Measurements from ENCODE around the gene TXLNA. TPM values are rescaled to one million over a fixed set of nuclear protein-coding genes. Genes with fewer than 3 reads are reported as not detected.

TXLNA gene
- total RNA-seq, 2 donors from 2014 or later, result 22.9 to 24.6 TPM

DNA sequence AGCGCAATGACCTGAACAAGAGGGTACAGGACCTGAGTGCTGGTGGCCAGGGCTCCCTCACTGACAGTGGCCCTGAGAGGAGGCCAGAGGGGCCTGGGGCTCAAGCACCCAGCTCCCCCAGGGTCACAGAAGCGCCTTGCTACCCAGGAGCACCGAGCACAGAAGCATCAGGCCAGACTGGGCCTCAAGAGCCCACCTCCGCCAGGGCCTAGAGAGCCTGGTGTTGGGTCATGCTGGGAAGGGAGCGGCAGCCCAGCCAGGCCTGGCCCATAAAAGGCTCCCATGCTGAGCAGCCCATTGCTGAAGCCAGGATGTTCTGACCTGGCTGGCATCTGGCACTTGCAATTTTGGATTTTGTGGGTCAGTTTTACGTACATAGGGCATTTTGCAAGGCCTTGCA lies 15.5 kb downstream of the TXLNA start:
- H3K36me3 Mint-ChIP-seq (ENCODE audit: low read depth), result peaks cover 8% of the 10 kb centered on the region
- H3K27ac Mint-ChIP-seq, result no peak overlapping the region
- no peaks in the 10 kb centered on the region for H3K9me3 ChIP-seq (ENCODE audit: control insufficient read depth, low read length, poor library complexity, severe bottlenecking)
- peak overlapping the region; percentile 56 for H3K4me3 Mint-ChIP-seq
- ATAC-seq, result no peak
- H3K4me1 Mint-ChIP-seq, result peaks cover 33% of the 10 kb centered on the region
- H3K27me3 Mint-ChIP-seq, result no peaks in the 10 kb centered on the region
- DNase-seq, result no peak

DNA sequence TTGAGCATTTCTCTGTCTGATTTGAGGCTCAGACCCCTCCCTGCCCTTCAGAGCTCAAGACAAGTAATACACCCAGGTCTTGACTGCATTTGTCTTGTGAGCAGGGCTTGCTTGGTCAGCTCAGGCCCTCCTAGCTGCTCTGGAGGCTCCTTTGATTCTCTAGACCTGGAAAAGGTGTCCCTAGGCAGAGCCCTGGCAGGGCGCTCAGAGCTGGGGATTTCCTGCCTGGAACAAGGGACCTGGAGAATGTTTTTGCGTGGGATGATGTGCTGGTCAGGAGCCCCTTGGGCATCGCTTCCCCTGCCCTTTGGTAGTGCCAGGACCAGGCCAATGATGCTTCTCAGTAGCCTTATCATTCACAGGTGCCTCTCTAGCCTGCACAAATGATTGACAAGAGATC lies 16.1 kb downstream of the TXLNA start:
- Mint-ChIP-seq H3K27ac (peak overlapping the region; percentile 68), H3K27me3 (no peaks in the 10 kb centered on the region), H3K36me3 (ENCODE audit: low read depth) (peaks cover 8% of the 10 kb centered on the region), H3K4me1 (peaks cover 38% of the 10 kb centered on the region), H3K4me3 (peak overlapping the region; percentile 15)
- H3K9me3 ChIP-seq (ENCODE audit: control insufficient read depth, low read length, poor library complexity, severe bottlenecking), result no peaks in the 10 kb centered on the region
- ATAC-seq, result no peak
- no peak for DNase-seq

DNA sequence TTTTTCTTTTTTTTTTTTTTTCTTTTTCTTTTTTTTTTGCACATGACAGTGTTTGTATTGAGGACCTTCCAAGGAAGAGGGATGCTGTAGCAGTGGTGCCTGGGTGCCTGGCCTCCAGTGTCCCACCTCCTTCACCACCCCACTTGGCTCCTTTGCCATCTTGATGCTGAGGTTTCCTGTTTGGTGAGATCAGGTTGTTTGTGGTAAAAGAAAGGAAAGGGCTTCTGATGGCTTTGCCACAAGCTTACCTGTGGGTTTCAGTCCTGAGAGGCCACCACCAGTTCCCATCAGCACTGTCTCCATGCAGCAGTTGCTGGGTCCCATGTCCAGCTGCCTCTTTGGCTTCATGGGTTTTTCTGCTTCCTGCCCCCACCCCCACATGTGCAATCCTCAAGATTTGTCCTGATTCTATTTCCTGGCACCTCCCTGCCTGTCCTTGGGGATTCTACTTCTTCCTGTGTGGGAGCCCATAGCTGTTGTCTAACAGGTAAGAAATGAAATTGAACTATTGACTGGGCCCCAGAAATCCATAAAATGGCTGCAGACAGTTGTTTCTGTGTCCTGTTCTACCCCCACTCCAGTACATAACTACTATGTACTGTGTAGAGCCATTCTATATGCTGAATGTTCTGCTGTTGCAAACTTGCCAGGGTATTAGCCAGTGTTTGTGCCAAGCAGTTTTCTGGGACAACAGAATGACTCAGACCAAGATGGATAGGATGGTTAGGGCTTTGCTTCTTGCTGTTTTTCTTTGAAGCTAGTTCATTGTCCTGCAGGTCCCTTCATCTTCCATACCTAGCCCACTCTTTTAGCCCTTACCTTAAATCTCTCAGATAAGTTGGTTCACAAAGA lies 16.7 kb downstream of the TXLNA start:
- Mint-ChIP-seq H3K27ac (peak overlapping the region; percentile 68), H3K36me3 (ENCODE audit: low read depth) (peaks cover 8% of the 10 kb centered on the region), H3K4me1 (peaks cover 38% of the 10 kb centered on the region), H3K4me3 (peak overlapping the region; percentile 82), H3K27me3 (no peaks in the 10 kb centered on the region)
- DNase-seq, result no peak
- no peaks in the 10 kb centered on the region for H3K9me3 ChIP-seq (ENCODE audit: control insufficient read depth, low read length, poor library complexity, severe bottlenecking)
- ATAC-seq, result peak; percentile 31

DNA sequence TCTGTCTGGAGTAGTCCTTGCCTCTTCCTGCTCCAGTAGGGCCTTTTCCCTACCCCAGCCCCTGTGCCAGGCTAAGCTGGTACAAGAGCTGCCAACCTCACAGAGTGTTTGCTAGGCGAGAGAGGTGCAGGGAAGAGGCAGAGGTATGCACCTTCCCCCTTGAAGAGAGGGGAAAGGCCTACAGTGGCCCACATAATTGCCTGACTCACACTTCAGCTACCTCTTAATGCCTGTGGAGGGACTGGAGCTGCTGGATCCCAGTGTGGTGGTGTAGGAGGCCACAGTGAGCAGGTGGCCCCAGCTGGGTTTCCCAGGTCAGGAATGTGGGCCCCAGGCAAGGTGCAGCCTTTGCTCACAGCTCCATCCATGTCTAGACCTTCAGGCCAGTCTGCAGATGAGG lies 17.6 kb downstream of the TXLNA start:
- H3K9me3 ChIP-seq (ENCODE audit: control insufficient read depth, low read length, poor library complexity, severe bottlenecking), result no peaks in the 10 kb centered on the region
- peak overlapping the region; percentile 68 for H3K27ac Mint-ChIP-seq
- peaks cover 5% of the 10 kb centered on the region for H3K36me3 Mint-ChIP-seq (ENCODE audit: low read depth)
- H3K27me3 Mint-ChIP-seq, result no peaks in the 10 kb centered on the region
- H3K4me3 Mint-ChIP-seq, result peak overlapping the region; percentile 76
- ATAC-seq (no peak), DNase-seq (no peak)
- H3K4me1 Mint-ChIP-seq, result peaks cover 44% of the 10 kb centered on the region

DNA sequence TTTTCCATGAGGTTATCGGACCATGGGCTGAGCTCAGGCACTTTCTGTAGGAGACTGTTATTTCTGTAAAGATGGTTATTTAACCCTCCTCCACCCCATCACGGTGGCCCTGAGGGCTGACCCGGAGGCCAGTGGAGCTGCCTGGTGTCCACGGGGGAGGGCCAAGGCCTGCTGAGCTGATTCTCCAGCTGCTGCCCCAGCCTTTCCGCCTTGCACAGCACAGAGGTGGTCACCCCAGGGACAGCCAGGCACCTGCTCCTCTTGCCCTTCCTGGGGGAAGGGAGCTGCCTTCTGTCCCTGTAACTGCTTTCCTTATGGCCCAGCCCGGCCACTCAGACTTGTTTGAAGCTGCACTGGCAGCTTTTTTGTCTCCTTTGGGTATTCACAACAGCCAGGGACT lies 18.4 kb downstream of the TXLNA start:
- Mint-ChIP-seq H3K27ac (peak overlapping the region; percentile 87), H3K4me1 (peaks cover 46% of the 10 kb centered on the region), H3K4me3 (no peak overlapping the region), H3K36me3 (ENCODE audit: low read depth) (peaks cover 4% of the 10 kb centered on the region), H3K27me3 (no peaks in the 10 kb centered on the region)
- H3K9me3 ChIP-seq (ENCODE audit: control insufficient read depth, low read length, poor library complexity, severe bottlenecking), result no peaks in the 10 kb centered on the region
- DNase-seq, result no peak
- ATAC-seq, result no peak

DNA sequence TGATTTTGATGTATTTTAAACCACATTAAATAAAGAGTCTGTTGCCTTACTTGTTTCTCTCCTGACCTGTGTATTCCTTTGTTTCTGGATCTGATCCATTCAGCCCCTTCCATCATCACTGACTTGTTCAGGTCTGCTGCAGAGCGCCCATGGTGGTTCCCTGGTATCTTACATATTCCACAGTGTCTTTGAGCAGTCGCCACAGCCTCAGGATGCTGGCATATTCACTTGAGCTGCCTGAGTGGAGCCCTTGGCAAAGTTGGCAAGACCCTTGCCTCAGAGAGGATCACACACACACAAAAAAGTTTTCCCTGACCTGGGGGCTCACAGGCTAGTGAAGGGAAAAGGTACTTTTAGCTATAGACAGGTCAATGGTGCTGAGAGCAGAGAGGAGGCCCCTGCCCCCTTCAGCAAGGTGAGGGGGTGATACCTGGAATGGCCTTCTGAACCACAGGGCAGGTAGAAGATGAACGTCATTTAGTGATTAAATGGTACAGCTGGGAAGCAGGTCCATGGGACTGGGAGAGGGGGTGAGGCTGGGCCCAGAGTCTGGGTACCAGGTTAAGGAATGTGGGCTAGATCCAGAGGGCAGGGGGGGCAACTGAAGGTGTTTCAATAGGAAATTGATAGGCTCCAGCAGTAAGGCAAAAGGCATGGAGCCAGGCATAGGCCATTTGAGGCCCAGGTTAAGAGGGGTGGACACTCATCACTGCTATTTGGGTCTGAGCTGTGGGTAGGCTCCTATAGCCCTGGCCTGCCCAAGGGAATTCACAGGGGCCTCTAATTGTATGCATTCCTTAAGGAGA lies 19.0 kb downstream of the TXLNA start:
- peaks cover 48% of the 10 kb centered on the region for H3K4me1 Mint-ChIP-seq
- H3K27me3 Mint-ChIP-seq, result no peaks in the 10 kb centered on the region
- no peak overlapping the region for H3K4me3 Mint-ChIP-seq
- no peaks in the 10 kb centered on the region for H3K9me3 ChIP-seq (ENCODE audit: control insufficient read depth, low read length, poor library complexity, severe bottlenecking)
- no peak for ATAC-seq
- peak overlapping the region; percentile 87 for H3K27ac Mint-ChIP-seq
- no peak for DNase-seq
- peaks cover 2% of the 10 kb centered on the region for H3K36me3 Mint-ChIP-seq (ENCODE audit: low read depth)

DNA sequence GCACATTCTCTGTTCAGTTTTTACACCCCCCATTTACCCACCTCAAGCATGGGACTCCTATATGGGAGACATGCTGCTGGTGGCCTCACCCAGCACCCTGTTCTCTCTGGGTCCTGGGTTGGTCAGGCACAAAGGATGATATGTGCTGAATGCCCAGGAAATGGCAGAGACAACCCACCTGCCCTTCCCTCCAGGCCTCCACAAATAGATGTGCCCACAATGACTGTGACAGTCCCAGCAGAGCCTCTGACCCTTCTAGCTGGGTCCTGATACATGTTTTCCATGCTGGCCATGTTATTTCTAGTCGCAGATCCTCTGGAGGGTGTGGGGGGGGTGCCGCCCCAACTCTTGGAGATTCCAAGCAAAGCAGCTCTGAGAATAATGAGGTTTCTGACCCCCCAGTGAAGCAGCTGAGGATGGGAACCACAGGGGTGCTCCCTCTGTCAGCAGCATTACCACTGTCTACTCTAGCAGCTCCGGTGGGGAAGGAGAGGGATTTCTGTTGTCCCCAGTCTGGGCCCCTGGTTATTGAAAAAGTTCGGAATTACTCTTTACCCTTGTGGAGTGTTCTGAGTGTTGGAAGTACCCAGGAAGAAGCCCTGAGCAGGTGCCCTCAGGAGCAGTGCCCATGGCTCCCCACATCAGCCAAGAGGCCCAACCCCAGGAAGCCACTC lies 19.7 kb downstream of the TXLNA start:
- peak overlapping the region; percentile 5 for H3K4me3 Mint-ChIP-seq
- H3K27me3 Mint-ChIP-seq, result no peaks in the 10 kb centered on the region
- peak overlapping the region; percentile 87 for H3K27ac Mint-ChIP-seq
- no peaks in the 10 kb centered on the region for H3K9me3 ChIP-seq (ENCODE audit: control insufficient read depth, low read length, poor library complexity, severe bottlenecking)
- DNase-seq, result no peak
- no peak for ATAC-seq
- peaks cover 48% of the 10 kb centered on the region for H3K4me1 Mint-ChIP-seq
- H3K36me3 Mint-ChIP-seq (ENCODE audit: low read depth), result no peaks in the 10 kb centered on the region

DNA sequence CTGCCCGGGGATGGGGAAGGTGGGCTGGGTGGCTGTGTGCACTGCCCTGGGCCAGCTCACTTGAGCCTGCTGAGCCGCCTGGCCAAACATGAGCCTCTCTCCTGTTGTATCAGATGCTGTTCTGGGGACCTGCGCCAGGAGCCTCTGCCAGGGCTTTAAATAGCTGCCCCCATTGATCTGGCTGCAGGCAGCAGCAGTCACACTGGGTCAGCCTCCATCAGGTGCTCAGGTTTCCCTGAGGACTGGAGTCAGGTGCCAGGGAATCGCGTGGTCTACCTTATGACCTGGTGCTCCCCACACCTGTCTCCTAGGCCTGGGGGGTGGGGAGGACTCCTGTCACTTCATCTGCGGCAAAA lies 20.2 kb downstream of the TXLNA start:
- peaks cover 47% of the 10 kb centered on the region for H3K4me1 Mint-ChIP-seq
- H3K4me3 Mint-ChIP-seq, result peak overlapping the region; percentile 92
- H3K27me3 Mint-ChIP-seq, result no peaks in the 10 kb centered on the region
- no peak for DNase-seq
- no peaks in the 10 kb centered on the region for H3K36me3 Mint-ChIP-seq (ENCODE audit: low read depth)
- no peak for ATAC-seq
- peak overlapping the region; percentile 98 for H3K27ac Mint-ChIP-seq
- no peaks in the 10 kb centered on the region for H3K9me3 ChIP-seq (ENCODE audit: control insufficient read depth, low read length, poor library complexity, severe bottlenecking)

DNA sequence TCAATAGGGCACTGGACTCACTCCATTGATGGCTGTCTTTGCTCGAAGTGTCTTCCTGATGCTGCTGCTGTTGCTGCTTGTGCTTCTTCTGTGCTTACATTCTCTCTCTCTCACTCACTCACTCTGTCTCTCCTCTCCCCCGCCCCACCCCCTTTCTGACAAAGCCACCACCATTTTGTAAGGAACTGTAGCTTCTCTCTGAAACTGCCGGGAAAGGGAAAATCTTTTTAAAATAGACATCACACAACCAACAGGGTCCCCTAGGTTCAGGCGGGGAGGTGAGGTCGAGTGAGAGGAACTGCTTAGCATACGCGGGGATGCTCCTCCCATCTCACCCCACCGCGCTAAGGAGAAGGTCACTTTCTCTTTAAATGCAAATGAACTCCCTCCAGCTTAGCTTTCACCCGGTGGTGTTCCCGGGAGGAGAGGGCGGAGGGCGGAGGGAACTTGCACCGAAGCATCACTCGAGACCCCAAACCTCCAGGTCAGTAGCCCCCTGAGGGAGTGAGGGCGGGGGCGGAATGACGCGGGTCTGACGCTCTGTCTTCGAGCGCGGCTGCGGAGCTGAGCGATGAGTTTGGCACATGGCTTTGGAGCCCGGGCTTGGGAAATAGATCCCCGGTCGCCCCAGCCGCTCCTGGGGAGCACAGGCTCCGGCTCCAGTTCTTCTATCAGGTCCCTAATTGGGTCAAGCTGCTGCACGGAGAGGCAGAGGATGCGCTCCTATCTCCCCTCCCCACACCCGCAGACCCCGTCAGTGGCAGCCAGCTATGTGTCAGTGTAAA lies 20.9 kb downstream of the TXLNA start, which contains the start of gene CCDC28B:
Gene CCDC28B (plus strand): TSS at position 370 of the 785 bp plus-strand sequence. CDS start 1,341 bp downstream, outside the sequence.
- DNase-seq (peak; percentile 32 to 38 (median 37)), ATAC-seq (peak; percentile 40)
- Mint-ChIP-seq H3K27me3 (no peaks in the 10 kb centered on the region), H3K27ac (peak within 1 kb of the TSS; percentile 98), H3K36me3 (ENCODE audit: low read depth) (no peaks in the 10 kb centered on the region), H3K4me3 (peak within 1 kb of the TSS; percentile 92), H3K4me1 (peaks cover 46% of the 10 kb centered on the region)
- no peaks in the 10 kb centered on the region for H3K9me3 ChIP-seq (ENCODE audit: control insufficient read depth, low read length, poor library complexity, severe bottlenecking)

DNA sequence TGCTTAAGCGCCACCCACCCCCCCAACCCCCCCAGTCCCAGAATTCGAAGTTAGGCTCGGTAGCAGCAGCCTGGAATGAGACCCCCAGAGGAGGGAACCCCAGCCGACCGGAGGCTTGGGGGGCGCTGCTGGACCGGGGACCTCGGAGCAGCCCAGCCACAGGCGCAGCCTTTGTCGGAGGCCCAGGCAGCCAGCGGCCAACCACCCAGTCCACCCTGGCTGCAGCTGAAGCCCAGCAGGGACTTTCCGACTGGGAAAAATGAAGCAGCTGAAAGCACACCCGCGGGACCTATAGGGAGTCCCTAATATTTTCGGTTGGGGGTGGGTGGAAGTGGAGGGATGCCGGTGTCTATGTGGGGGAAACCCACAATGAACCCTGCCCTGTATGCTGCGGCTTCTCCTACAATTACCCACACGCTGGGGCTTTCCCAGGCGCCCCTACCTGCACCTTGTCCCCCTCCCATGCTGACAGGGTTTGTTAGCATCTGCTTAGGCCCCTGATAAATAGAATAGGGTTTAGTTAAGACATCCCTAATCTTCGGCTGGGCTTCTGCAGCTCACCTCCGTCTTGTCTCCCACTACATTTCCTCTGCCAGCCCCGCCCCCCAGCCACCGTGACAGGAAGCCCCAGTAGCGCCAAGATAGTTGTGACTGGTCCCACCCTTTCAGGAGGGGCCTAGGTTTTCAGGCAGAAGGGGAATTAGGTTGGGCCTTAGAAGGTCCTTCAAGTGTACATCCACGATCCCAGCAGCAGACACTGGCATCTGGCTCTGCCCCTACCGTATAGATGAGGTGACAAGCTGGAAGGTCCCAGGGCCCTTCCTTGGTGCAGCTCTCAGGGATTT lies 21.8 kb downstream of the TXLNA start:
- H3K9me3 ChIP-seq (ENCODE audit: control insufficient read depth, low read length, poor library complexity, severe bottlenecking), result no peaks in the 10 kb centered on the region
- DNase-seq (peak; percentile 58 to 75 (median 59)), ATAC-seq (peak; percentile 84)
- H3K4me1 Mint-ChIP-seq, result peaks cover 50% of the 10 kb centered on the region
- H3K27me3 Mint-ChIP-seq, result no peaks in the 10 kb centered on the region
- H3K4me3 Mint-ChIP-seq, result peak overlapping the region; percentile 92
- no peaks in the 10 kb centered on the region for H3K36me3 Mint-ChIP-seq (ENCODE audit: low read depth)
- peak overlapping the region; percentile 98 for H3K27ac Mint-ChIP-seq

DNA sequence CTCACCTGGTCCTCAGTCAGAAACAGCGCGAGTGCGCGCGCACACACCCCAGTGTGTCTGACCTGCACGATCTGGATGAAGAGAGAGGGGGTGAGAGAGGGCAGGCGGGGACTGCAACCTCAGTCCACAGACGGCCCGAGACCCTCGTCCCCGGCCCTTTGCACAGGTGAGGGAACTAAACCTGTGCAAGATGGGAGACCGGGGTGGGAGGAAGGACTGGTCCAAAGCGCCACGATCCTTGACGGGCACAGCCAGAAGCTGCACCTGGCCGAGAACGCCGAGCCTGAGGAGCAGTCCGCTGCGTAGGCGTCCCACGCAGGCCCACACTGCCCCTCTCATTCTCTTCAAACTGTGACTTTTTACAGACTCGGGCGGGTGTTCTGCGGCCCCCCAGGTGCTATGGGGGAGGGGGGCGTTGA lies 25.5 kb downstream of the TXLNA start:
- DNase-seq (no peak), ATAC-seq (no peak)
- Mint-ChIP-seq H3K27ac (peak overlapping the region; percentile 92), H3K4me1 (peaks cover 34% of the 10 kb centered on the region), H3K36me3 (ENCODE audit: low read depth) (no peaks in the 10 kb centered on the region), H3K4me3 (peak overlapping the region; percentile 88), H3K27me3 (no peaks in the 10 kb centered on the region)
- H3K9me3 ChIP-seq (ENCODE audit: control insufficient read depth, low read length, poor library complexity, severe bottlenecking), result no peaks in the 10 kb centered on the region

Data from T-helper 17 cell (primary cell).